Central memory CD4-positive, alpha-beta T cell (primary cell): ENCODE data around the gene PLPPR1.
"Not testable (repeated sequence)": the region's sequence is repeated elsewhere in the genome, so short reads cannot be mapped to it uniquely, and the experiment has no call there.

Experiments
- DNase-seq: peaks from one replicate; pipeline ENCODE4 v3.0.0; 2022
- total RNA-seq, 3 experiments: gene quantifications; one replicate each; lab custom pipeline; 2026; lab: John Stamatoyannopoulos, UW

PLPPR1 gene
- total RNA-seq = 0 reads per million in 3 experiments

GRCh38 chr9:101028346-101029314, at the start of gene PLPPR1:
Gene PLPPR1 (plus strand): TSS chr9:101028727.
- no peak for DNase-seq

DNA sequence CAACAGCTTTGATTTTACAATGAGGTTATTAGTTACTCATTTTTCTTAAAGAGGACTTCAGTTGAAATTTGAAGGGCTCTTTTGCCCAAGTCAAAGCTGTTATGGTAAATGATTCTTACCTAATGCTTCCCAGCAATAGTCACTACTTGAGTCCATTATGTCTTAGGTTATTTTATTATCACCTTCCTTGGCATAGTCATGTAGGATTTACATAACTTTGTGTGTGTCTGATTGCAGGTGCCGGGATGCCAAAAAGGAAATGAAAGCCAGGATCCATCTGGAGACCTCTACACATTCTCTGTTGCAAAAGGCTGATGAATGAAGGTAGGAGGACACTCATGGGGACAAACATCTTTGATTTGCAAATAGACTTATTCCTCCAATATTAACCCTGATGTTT, 38.8 kb upstream of the PLPPR1 start:
- DNase-seq = no peak

- DNase-seq = no peak
Measured at GRCh38 chr9:100990605-100991381, 37.7 kb upstream of the PLPPR1 start.

GRCh38 chr9:100992632-100993031, 35.9 kb upstream of the PLPPR1 start:
- DNase-seq = no peak

GRCh38 chr9:100999906-101000544, 28.5 kb upstream of the PLPPR1 start:
- no peak for DNase-seq

DNA sequence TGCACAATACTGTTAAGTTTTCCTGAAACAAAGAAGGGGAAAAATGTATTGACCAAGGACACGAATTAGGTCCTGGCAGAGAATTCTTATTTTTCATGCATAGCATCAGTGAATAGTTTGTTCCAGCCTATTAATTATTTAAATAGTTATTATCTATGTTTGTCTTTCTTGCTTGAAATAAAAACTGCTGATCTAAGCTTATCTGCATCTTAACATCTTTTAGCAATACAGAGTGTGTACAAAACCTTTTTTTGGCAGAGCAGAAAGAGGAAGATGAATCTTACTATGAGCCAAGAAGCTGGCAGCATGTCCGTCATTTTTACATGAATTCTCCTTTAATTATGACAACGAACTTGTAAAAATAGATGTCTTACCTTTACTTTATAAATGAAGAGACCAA, 23.3 kb upstream of the PLPPR1 start:
- no peak for DNase-seq

DNA sequence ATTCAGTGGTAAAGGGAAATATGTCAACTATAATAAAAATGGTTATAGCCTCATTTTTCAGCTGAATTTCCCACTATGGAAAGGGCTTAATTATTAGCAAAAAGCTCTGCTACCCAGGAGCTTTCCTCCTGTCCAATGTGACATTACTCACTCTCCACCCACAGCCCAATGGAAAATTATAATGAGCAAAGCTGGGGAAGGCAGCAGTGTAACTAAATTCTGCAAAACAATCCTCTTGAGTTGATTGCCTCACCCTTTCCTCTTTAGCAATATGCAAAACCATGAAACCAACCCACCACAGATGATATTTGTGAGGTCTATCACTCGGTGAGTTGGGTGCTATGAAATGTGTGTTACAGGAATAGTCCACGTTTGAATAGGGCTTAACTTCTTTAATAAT, 14.0 kb upstream of the PLPPR1 start:
- no peak for DNase-seq

- no peak for DNase-seq
Measured at GRCh38 chr9:101018467-101018866, 10.1 kb upstream of the PLPPR1 start.

DNA sequence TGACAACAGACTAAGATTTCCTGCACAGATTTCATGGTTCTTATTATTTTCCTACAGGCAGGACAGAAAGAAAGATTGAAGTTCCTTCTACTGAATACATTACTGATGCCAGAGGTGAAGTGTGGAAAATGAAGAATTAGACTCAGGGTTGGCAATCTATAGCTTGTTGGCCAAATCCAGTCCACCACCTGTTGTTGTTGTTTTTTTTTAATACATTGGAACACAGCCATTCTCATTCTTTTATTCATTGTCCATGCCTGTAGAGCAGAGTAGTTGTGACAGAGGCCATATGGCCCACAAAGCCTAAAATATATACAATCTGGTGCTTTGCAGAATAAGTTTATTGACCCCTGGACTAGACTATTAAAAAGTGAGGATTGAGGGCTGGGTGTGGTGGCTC, 5.8 kb upstream of the PLPPR1 start:
- no peak for DNase-seq

- DNase-seq = no peak
Measured at GRCh38 chr9:101025940-101026339, 2.6 kb upstream of the PLPPR1 start.

DNA sequence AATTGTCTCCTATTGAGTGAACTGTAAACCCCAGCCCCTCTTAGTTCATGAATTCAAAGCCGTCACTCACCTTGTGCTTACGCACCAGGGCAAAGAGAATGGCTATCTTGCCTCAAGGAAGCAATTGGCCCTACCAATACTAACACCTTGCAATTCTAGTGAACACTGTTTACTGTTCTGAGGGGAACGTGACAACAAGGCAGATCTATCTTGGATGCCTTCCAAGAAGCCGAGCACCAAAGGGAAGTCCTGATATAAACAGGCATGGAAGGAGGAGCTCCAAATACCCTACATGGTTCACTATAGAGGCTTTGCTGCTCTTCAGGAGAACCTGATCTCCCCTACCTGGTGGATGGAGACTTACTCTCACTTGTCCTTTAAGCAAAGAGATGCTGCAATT, 1.7 kb upstream of the PLPPR1 start:
- no peak for DNase-seq

DNA sequence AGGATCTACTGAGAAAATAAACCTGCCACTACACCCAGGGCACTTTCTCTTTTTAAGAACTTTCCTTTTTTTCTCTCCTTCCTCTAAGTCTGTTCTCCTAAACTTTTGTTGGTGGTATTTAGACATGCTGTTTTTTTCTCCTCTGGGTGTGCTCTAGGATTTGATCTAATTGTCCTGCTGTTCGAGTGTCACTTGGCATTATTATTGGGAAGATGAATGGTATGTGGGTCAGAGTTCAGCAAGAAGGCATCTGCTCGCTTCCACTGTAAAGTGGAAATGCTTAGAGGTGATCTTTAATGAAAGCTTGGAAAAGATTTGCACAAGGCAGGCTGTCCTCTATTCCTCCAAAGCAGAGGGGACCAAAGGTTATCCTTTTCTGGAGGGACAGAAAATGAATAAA, 1.3 kb upstream of the PLPPR1 start:
- DNase-seq = no peak

GRCh38 chr9:101027733-101028345, 688 bp upstream of the PLPPR1 start:
- DNase-seq = no peak

GRCh38 chr9:101029315-101030085, 973 bp downstream of the PLPPR1 start:
- DNase-seq = no peak

GRCh38 chr9:101030086-101030391, 1.5 kb downstream of the PLPPR1 start:
- no peak for DNase-seq

GRCh38 chr9:101032426-101032825, 3.9 kb downstream of the PLPPR1 start:
- no peak for DNase-seq

- no peak for DNase-seq
Measured at GRCh38 chr9:101034222-101034621, 5.7 kb downstream of the PLPPR1 start.

DNA sequence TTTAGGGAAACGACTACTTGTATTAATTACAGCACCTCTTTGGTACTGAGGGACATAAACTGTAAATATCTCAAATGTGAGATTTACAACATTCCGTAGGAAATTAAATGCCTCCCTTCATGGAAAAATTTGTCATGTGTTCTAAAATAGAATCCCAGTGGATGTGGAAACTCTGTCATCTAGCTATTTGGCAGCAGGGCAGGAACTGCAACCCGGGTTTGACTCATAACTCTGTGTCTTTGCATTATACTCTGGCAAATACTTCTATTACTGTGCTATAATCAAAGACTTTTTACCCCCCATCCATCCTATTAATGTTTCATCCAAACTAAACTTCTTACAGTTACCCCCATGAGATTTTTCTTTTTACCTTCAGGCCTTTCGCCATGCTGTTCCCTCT, 6.6 kb downstream of the PLPPR1 start:
- no peak for DNase-seq

- no peak for DNase-seq
Measured at GRCh38 chr9:101037430-101037829, 8.9 kb downstream of the PLPPR1 start.

- no peak for DNase-seq
Measured at GRCh38 chr9:101038488-101038887, 10.0 kb downstream of the PLPPR1 start.

GRCh38 chr9:101039581-101039980, 11.1 kb downstream of the PLPPR1 start:
- not testable (repeated sequence) for DNase-seq

GRCh38 chr9:101047848-101048397, 19.4 kb downstream of the PLPPR1 start:
- no peak for DNase-seq
